IMR-90 (cell line): ENCODE measurements around the gene CAMK2G.

Experiments
- BHLHE40 ChIP-seq: fragments of 150-350 bp; IDR thresholded peaks from 2 replicates; pipeline ENCODE4 v1.6.1; 2016; ENCODE audit warnings: mild to moderate bottlenecking, low read depth, low read length
- ELK1 ChIP-seq: fragments of 150-350 bp; IDR thresholded peaks from 2 replicates; pipeline ENCODE4 v1.6.1; 2016; ENCODE audit warnings: low read depth, mild to moderate bottlenecking, low read length, moderate library complexity, borderline replicate concordance
- MAFK ChIP-seq: IDR thresholded peaks from 2 replicates; pipeline ENCODE4 v1.6.1; 2012; ENCODE audit warnings: low read depth, low read length, improper control_type of control experiment
- POLR2A ChIP-seq: IDR thresholded peaks from 2 replicates; pipeline ENCODE4 v1.6.1; 2012; ENCODE audit warnings: mild to moderate bottlenecking, low read depth, low read length
- RCOR1 ChIP-seq: IDR thresholded peaks from 2 replicates; pipeline ENCODE4 v1.6.1; 2012; ENCODE audit warnings: mild to moderate bottlenecking, low read length, improper control_type of control experiment; ENCODE audit not compliant: insufficient replicate concordance
- TF ChIP-seq, protein P1 (sequence below): conservative IDR thresholded peaks from 2 replicates; pipeline ENCODE4 v1.5.1; 2012; ENCODE audit warnings: mild to moderate bottlenecking, low read depth, low read length, improper control_type of control experiment

- TF ChIP-seq, protein P1, sequence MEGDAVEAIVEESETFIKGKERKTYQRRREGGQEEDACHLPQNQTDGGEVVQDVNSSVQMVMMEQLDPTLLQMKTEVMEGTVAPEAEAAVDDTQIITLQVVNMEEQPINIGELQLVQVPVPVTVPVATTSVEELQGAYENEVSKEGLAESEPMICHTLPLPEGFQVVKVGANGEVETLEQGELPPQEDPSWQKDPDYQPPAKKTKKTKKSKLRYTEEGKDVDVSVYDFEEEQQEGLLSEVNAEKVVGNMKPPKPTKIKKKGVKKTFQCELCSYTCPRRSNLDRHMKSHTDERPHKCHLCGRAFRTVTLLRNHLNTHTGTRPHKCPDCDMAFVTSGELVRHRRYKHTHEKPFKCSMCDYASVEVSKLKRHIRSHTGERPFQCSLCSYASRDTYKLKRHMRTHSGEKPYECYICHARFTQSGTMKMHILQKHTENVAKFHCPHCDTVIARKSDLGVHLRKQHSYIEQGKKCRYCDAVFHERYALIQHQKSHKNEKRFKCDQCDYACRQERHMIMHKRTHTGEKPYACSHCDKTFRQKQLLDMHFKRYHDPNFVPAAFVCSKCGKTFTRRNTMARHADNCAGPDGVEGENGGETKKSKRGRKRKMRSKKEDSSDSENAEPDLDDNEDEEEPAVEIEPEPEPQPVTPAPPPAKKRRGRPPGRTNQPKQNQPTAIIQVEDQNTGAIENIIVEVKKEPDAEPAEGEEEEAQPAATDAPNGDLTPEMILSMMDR = no peak
- no peak for TF ChIP-seq ELK1
- no peak for TF ChIP-seq BHLHE40
- TF ChIP-seq RCOR1 = no peak
- no peak for TF ChIP-seq POLR2A
- no peak for TF ChIP-seq MAFK
Observed at GRCh38 chr10:73763343-73763742, 111.0 kb downstream of the CAMK2G start.
